ENCODE measurements around the gene ZNF561. TPM values are rescaled to one million over a fixed set of nuclear protein-coding genes. Genes with fewer than 3 reads are reported as not detected.

Gene ZNF561
- total RNA-seq, 1 donor from 2014 or later, result 80.1 TPM

Other genes starting within 250 kb of the ZNF561 start
- 35.1 and 46.2 TPM in 2 replicates for gene ZNF266, start 185.7 kb downstream of the ZNF561 start, total RNA-seq (ENCODE audit: low replicate concordance)
- gene ZNF560, start 122.6 kb downstream of the ZNF561 start, total RNA-seq (ENCODE audit: low replicate concordance), result not detected in 2 replicates
- gene ZNF426, start 82.6 kb downstream of the ZNF561 start, total RNA-seq (ENCODE audit: low replicate concordance), result 29.6 and 32.6 TPM in 2 replicates
- 134 and 178 TPM in 2 replicates for gene ZNF121, start 36.7 kb downstream of the ZNF561 start, total RNA-seq (ENCODE audit: low replicate concordance)
- 1.6 and 3.3 TPM in 2 replicates for gene ZNF562, start 53.9 kb upstream of the ZNF561 start, total RNA-seq (ENCODE audit: low replicate concordance)
- 13.1 and 18.0 TPM in 2 replicates for gene ZNF846, start 147.5 kb upstream of the ZNF561 start, total RNA-seq (ENCODE audit: low replicate concordance)
- gene FBXL12, start 197.8 kb upstream of the ZNF561 start, total RNA-seq (ENCODE audit: low replicate concordance), result 9.9 and 27.3 TPM in 2 replicates
- gene UBL5, start 206.7 kb upstream of the ZNF561 start, total RNA-seq (ENCODE audit: low replicate concordance), result 628 and 652 TPM in 2 replicates
- 43.4 and 141 TPM in 2 replicates for gene PIN1, start 214.1 kb upstream of the ZNF561 start, total RNA-seq (ENCODE audit: low replicate concordance)

Measured in neural progenitor cell (in vitro differentiated cells).